Right forelimb (tissue), 1 donor: ENCODE measurements around the gene SNAPC2.

Experiments used
- DNase-seq: peaks from one replicate; pipeline ENCODE4 v3.0.0-alpha.2; 2018

Gene SNAPC2

DNA sequence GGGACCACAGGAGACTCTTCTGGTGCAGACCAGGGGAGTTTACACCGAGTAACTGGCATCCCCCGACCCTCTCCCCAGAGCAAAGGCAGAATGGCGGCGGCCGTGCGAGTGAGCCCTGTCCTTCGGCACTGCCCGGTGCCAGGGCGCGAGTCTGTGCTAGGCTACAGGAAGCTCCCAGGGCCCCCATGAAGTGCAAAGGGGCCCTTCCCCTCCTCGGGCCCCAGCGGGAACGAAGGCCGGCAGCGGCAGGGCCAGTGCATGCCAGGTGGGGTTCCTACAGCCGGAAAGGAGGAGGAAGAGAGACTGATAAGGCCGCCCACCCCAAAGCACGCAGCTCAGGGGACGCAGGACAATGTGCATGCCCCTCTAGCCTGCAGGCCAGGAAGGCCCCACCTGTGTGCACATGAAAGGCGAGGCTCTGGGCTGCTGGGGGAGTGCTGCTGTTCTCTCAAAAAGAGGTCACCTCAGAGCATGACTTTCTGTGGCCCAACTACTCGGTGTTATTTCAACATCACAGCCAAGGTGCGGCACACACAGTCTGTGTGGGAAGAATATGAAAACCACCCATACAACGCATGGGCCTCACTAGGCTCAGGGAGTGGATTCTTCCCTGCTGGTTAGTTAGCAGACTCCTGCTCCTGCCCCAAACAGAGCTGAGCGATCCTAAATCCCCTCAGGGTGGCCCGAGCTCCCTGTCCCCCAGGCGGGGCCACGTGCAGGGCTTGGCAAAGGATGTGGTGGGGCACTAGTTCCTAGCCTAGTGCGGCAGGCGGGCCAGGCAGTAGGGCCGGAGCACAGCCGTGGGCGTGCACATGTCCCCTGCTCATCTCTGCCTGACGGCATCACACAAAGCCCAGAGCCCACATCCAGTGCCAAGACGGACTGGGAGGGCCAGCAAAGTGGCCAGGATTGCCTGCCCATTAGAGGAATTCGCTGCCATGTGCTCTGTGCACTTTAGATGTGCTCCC is 51.7 kb downstream of the SNAPC2 start:
- no peak for DNase-seq
